ENCODE measurements around the gene CLPTM1.

CLPTM1 gene

GRCh38 chr19:45037393-45038169 is 82.4 kb downstream of the CLPTM1 start:
- TF ChIP-seq POU6F1 (CRISPR knock-in tag; IDR thresholded peaks at IDR 0.05; ENCODE audit: borderline replicate concordance, low read depth): no peak
- no peak for ATAC-seq

- peak; percentile 97 for ATAC-seq
- TF ChIP-seq TSHZ2 (CRISPR knock-in tag; IDR thresholded peaks at IDR 0.05): 0 out of 2 replicates have a peak, but pooled peaks have one; percentile 45
- 0 out of 2 replicates have a peak, but pooled peaks have one; percentile 21 for TF ChIP-seq RARB (CRISPR knock-in tag; IDR thresholded peaks at IDR 0.05)
- no peak for TF ChIP-seq OSR1 (CRISPR knock-in tag; IDR thresholded peaks at IDR 0.05)
- TF ChIP-seq ZNF565 (CRISPR knock-in tag; conservative IDR thresholded peaks at IDR 0.05; ENCODE audit: low read depth): no peak
- TF ChIP-seq BACH2 (CRISPR knock-in tag; IDR thresholded peaks at IDR 0.05; ENCODE audit: borderline replicate concordance): no peak
- TF ChIP-seq CREB5 (CRISPR knock-in tag; IDR thresholded peaks at IDR 0.05; ENCODE audit: low read depth): no peak
- TF ChIP-seq CSDC2 (CRISPR knock-in tag; IDR thresholded peaks at IDR 0.05): 0 out of 2 replicates have a peak, but pooled peaks have one; percentile 23
- TF ChIP-seq GLIS3 (CRISPR knock-in tag; IDR thresholded peaks at IDR 0.05): no peak
Measured at GRCh38 chr19:45038931-45039893, 84.0 kb downstream of the CLPTM1 start, which contains the start of gene CLASRP. TSS of gene CLASRP (plus strand) at chr19:45039045. CDS start at chr19:45040213, 1,168 bp downstream.

GRCh38 chr19:45040059-45040771 is 85.0 kb downstream of the CLPTM1 start:
- TF ChIP-seq ZNF565 (CRISPR knock-in tag; conservative IDR thresholded peaks at IDR 0.05; ENCODE audit: low read depth) (no peak), TOX (CRISPR knock-in tag; IDR thresholded peaks at IDR 0.05; ENCODE audit: borderline replicate concordance) (no peak), CSDC2 (CRISPR knock-in tag; IDR thresholded peaks at IDR 0.05) (no peak), TCF4 (CRISPR knock-in tag; IDR thresholded peaks at IDR 0.05; ENCODE audit: borderline replicate concordance) (no peak), ISL1 (CRISPR knock-in tag; IDR thresholded peaks at IDR 0.05) (no peak), OSR1 (CRISPR knock-in tag; IDR thresholded peaks at IDR 0.05) (no peak), CREB5 (CRISPR knock-in tag; IDR thresholded peaks at IDR 0.05; ENCODE audit: low read depth) (no peak), POU6F1 (CRISPR knock-in tag; IDR thresholded peaks at IDR 0.05; ENCODE audit: borderline replicate concordance, low read depth) (no peak), ESRRG (CRISPR knock-in tag; IDR thresholded peaks at IDR 0.05) (no peak), PATZ1 (CRISPR knock-in tag; IDR thresholded peaks at IDR 0.05; ENCODE audit: borderline replicate concordance) (no peak), GLIS3 (CRISPR knock-in tag; IDR thresholded peaks at IDR 0.05) (no peak), RARB (CRISPR knock-in tag; IDR thresholded peaks at IDR 0.05) (no peak), ZC3H10 (CRISPR knock-in tag; IDR thresholded peaks at IDR 0.05) (no peak), CSRNP3 (CRISPR knock-in tag; IDR thresholded peaks at IDR 0.05) (no peak)
- no peak for ATAC-seq
